Endothelial cell of umbilical vein (primary cell): ENCODE measurements around the gene MYH14.

Source experiments
- CTCF ChIP-seq, 2 donors: IDR thresholded peaks; 1 replicate in 1 of 2; 2 replicates in 1 of 2; pipeline ENCODE4 v1.5.1; 2011; ENCODE audit warnings: low read length in 2 of 2, mild to moderate bottlenecking in 2 of 2, moderate library complexity in 2 of 2, control low read depth in 1 of 2, inconsistent platforms in 1 of 2, low read depth in 1 of 2; ENCODE audit not compliant: insufficient read depth in 1 of 2; ENCODE audit errors: extremely low read depth in 1 of 2
- EZH2 ChIP-seq: IDR thresholded peaks from 2 replicates; pipeline ENCODE4 v1.6.1; 2012; ENCODE audit warnings: borderline replicate concordance, low read depth, mild to moderate bottlenecking, moderate library complexity, low read length, inconsistent platforms; ENCODE audit not compliant: severe bottlenecking
- GATA2 ChIP-seq: IDR thresholded peaks from 2 replicates; pipeline ENCODE4 v1.7.0; 2011; ENCODE audit warnings: low read depth, mild to moderate bottlenecking, moderate library complexity, mixed read lengths, low read length; ENCODE audit not compliant: insufficient read length, insufficient read depth
- JUN ChIP-seq: IDR thresholded peaks from 2 replicates; pipeline ENCODE4 v1.6.1; 2011; ENCODE audit warnings: borderline replicate concordance, low read depth; ENCODE audit not compliant: insufficient read length, insufficient read depth
- POLR2A ChIP-seq: IDR thresholded peaks from 2 replicates; pipeline ENCODE4 v1.6.1; 2012; ENCODE audit warnings: low read depth, mild to moderate bottlenecking, control low read depth, low read length
- POLR2AphosphoS5 ChIP-seq: IDR thresholded peaks from 2 replicates; pipeline ENCODE4 v1.6.1; 2012; ENCODE audit warnings: low read depth, mild to moderate bottlenecking, control low read depth, low read length, moderate library complexity; ENCODE audit not compliant: insufficient read depth

- TF ChIP-seq GATA2, result no peak
- no peak for TF ChIP-seq CTCF (IDR thresholded peaks at IDR 0.05; ENCODE audit: extremely low read depth in 1 of 2, insufficient read depth in 1 of 2, low read depth in 1 of 2, low read length in 2 of 2)
- TF ChIP-seq POLR2A, result no peak
- no peak for TF ChIP-seq POLR2AphosphoS5
- TF ChIP-seq EZH2, result no peak
- no peak for TF ChIP-seq JUN
These were observed 36.6 kb downstream of the MYH14 start for GRCh38 chr19:50239921-50240590.
